ENCODE results near the gene IL34.
"Not testable (repeated sequence)": the region's sequence is repeated elsewhere in the genome, so short reads cannot be mapped to it uniquely, and the experiment has no call there.

Gene IL34

GRCh38 chr16:70632273-70632672 is 14.1 kb upstream of the IL34 start:
- DNase-seq (ENCODE audit: low read depth): no peak

DNA sequence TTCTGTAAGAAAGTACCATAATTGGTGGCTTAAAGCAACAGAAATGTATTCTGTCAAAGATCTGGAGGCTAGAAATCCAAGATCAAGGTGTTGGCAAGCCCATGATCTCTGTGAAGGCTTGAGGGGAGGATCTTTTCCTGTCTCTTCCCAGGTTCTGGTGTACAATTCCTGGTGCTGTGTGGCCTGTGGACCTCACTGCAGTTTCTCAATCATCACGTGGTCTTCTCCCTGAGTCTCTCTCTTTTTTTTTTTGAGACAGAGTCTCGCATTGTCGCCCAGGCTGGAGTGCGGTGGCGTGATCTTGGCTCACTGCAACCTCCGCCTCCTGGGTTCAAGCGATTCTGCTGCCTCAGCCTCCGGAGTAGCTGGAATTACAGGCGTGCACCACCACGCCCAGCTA is 12.7 kb upstream of the IL34 start:
- DNase-seq (ENCODE audit: low read depth): not testable (repeated sequence)

DNA sequence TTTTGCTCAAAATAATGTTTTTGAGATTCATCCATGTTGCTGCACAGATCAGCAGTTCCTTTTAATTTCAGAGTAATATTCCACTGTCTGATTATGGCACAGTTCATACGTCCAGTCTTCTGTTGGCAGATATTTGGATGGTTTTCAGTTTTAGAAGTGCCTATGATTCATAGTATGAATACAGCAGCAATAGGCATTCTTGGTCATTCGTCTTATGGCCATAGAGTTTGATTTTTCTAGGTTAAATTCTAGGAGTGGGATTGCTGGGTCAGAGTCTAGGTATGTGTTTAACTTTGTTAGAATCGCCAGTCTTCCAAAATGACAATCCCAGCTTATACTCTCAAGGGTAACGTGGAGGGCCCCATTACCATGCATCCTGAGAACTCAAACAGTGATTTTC is 11.5 kb upstream of the IL34 start:
- no peak for DNase-seq (ENCODE audit: low read depth)

DNA sequence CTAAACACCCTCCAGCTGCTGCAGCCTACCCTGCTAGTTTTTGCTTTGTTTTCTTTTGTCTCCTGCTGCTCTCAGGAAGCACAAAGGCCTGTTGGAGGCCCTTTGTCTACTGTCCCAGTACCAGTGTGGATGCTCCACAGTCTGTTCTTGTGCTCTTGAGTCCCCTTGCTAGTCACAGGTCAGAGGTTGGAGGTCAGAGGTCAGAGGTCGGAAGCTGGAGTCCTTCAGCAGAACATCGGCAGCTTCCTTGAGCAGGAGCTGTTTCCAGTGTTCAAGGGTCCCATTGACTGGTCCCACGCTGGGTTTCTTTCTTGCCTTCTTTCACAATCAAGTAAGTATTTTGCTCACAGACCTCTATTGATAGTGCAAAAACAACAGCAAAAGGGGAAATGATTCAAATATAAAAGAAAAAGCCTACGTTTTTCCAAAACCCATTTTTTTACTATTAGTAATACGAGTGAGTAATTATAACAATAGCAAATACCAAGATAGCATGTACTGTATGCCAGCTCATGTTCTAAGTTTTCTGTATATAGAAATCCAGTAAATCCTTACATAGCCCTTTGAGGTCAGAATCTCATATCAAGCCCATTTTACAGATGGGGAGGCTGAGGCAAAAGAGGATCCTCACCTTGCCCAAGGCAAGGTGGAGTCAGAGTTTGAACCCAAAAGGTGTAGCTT is 10.9 kb upstream of the IL34 start:
- DNase-seq (ENCODE audit: low read depth): no peak

- DNase-seq (ENCODE audit: low read depth): no peak
Observed at GRCh38 chr16:70638814-70639792, 7.3 kb upstream of the IL34 start.

DNA sequence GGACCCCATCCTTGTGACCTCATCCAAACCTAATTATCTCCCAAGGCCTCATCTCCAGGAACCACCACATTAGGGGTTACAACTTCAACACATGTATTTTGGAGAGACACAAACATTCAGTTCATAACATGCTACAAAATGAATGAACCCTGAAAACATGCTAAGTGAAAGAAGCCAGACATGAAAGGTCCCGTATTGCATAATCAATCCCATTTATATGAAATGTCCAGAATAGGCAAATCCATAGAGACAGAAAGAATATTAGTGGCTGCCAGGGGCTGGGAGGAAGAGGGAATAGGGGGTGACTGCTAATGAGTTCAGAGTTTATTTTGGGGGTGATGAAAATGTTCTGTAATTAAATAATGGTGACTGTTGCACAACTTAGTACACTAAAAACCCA is 3.7 kb upstream of the IL34 start:
- no peak for DNase-seq (ENCODE audit: low read depth)

DNA sequence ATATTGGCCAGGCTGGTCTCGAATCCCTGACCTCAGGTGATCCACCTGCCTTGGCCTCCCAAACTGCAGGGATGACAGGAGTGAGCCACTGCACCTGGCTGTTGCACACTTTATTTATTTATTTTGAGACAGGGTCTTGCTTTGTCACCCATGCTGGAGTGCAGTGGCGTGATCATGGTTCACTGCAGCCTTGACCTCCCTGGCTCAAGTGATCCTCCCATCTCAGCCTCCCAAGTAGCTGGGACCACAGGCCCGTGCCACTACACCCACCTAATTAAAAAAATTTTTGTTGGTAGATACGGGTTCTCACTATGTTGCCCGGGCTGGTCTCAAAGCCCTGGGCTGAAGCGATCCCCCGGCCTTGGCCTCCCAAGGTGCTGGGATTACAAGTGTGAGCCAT is 3.1 kb upstream of the IL34 start:
- not testable (repeated sequence) for DNase-seq (ENCODE audit: low read depth)

DNA sequence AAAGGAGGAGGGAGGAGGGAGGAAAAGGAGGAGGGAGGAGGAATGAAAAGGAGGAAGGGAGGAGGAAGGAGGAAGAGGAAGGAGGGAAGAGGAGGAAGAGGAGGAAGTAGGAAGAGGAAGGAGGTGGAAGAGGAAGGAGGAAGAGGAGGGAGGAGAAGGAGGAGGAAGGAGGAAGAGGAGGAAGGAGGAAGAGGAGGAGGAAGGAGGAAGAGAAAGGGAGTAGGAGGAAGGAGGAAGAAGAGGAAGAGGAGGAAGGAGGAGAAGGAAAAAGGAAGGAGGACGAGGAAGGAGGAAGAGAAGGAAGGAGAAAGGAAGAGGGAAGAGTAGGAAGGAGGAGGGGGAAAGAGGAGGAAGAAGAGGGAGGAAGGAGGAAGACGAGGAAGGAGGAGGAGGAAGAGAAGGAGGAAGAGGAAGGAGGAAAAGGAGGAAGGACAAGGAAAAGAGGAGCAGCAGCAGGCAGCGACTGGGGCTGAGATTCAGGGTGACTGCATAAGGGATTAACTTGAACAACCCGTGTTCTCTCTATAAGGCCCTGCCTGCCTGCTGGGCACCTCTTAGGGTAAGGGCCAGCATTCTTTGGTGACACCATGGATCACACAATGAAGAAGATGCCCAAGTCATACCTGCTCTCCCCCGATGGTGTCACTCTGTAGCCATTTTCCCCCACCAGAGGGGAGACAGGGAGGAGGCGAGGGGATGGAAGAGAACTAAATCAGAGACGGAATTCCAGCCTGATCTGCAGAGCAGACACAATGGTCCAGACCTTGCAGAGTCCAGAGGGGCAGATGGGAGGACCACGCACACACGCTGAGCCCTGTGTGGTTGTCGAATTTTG is 1.4 kb upstream of the IL34 start:
- no peak for DNase-seq (ENCODE audit: low read depth)

GRCh38 chr16:70647441-70648359 is 1.3 kb downstream of the IL34 start:
- no peak for DNase-seq (ENCODE audit: low read depth)

DNA sequence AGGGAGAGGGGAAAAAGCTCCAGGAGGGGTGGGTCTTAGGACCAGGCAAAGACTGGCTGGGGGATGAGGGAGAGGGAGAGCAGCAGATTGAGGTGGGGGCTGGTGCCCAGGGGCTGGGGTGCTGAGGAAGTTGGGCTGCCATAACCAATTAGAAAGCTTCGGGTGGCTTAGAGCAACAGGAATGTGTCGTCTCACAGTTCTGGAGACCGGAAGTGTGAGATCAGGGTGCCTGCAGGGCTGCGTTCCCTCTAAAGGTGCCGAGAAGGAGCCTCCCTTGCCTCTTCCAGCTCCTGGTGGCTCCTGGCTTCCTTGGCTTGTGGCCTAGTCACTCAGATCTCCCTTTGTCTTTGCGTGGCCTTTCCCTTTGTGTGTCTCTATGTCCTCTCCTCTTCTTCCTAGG is 2.2 kb downstream of the IL34 start:
- DNase-seq (ENCODE audit: low read depth): no peak

- no peak for DNase-seq (ENCODE audit: low read depth)
Observed at GRCh38 chr16:70649300-70649699, 2.9 kb downstream of the IL34 start.

DNA sequence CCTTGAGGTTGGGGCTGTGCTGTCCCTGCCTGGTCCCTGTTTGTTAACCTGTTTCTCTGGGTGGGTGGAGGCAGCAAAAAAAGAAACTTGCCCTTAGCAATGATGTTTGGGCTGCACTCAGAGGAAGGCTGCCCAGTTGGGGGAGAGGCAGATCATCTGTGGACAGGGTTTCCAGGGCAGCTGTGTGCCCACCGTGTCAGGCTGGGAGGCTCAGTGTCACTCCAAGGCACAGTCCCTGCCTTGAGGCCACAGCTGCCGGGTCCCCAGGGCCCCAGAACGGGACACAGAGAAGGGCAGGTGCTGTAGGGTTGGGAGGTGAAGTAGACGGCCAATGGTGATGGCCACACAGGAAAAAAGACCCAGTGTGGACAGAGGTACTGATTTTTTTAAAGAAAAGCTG is 3.9 kb downstream of the IL34 start:
- DNase-seq (ENCODE audit: low read depth): no peak

DNA sequence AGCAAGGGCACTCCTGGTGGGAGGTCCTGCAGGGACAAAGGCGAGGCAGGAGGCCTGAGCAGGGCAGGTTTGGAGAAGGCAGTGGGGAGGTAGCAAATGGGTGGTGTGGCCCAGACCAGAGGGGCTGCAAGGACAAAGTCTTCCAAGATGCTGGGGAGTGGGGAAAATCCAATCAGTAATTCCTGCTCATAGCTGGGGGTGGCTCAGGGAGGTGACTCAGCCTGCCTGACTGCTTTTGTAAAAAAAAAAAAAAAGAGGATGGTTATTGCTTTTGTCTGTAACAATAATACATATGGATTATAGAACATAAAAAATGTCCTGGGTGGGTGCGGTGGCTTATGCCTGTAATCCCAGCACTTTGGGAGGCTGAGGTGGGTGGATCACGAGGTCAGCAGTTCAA is 5.2 kb downstream of the IL34 start:
- no peak for DNase-seq (ENCODE audit: low read depth)

- DNase-seq (ENCODE audit: low read depth): no peak
Observed at GRCh38 chr16:70652322-70652721, 6.0 kb downstream of the IL34 start.

DNA sequence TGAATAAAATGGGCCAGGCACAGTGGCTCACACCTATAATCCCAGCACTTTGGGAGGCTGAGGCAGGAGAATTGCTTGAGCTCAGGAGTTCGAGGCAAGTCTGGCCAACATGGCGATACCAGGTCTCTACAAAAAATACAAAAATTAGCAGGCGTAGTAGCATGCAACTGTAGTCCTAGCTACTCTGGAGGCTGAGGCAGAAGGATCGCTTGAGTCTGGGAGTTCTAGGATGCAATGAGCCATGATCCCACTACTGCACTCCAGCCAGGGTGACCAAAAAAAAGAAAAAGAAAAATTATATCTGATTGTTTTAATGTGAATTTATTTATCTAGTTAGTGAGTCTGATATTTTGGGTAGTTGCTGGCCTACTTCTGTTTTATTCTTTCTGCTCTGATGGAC is 7.0 kb downstream of the IL34 start:
- no peak for DNase-seq (ENCODE audit: low read depth)

DNA sequence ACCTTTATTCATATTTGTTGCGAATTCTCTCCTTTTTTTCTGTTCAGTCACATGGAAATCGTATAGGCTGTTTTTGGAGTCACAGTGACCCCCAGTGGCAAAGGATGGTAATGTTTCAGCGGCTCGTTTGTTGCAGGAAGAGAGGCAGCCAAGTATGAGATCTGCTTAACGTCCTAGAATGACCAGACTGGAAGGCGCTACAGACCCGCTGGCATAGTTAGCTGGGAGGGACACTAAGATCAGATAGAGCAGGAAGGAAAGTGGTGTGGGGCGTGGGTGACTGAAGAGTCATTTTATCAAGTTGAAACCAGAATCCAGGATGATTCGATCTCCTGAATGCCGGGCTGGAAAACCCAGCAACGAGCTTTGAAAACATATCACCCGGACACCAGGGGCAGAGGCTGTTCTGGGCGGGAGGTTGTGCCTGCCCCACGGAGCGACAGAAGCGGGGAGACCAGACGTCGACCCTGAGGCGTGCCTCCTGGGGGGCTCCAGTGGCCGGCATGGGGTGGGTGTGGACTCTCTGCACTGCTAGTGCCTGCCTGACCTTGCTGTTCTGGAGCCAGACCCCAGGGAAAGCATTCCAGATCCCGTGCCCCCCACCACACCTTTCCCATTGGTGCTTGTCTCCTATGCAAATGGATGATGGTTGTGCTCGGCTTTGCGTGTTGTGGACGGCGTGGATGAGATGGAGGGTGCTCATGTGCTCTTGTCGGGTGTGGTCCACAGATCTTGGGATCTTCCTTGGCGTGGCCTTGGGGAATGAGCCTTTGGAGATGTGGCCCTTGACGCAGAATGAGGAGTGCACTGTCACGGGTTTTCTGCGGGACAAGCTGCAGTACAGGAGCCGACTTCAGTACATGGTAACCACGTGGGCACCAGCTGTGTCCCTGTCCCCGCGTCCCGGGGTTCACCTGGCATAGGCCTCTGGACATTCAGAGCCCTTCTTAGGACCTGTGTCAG is 7.7 kb downstream of the IL34 start:
- peak; percentile 74 for DNase-seq (ENCODE audit: low read depth)

- no peak for DNase-seq (ENCODE audit: low read depth)
Observed at GRCh38 chr16:70656065-70656711, 9.8 kb downstream of the IL34 start.

GRCh38 chr16:70656712-70657263 is 10.4 kb downstream of the IL34 start:
- DNase-seq (ENCODE audit: low read depth): no peak

- no peak for DNase-seq (ENCODE audit: low read depth)
Observed at GRCh38 chr16:70657956-70658355, 11.6 kb downstream of the IL34 start.

Data from stimulated activated CD8-positive, alpha-beta memory T cell treated with anti-CD3 and anti-CD28 coated beads, Interleukin-7, amount 100 ng/mL, for 24 hours (primary cell).